GM23338 (cell line): Measurements from ENCODE around the gene IGFLR1. TPM values are rescaled to one million over a fixed set of nuclear protein-coding genes. Genes with fewer than 3 reads are reported as not detected.

Experiments used
- CREB1 ChIP-seq: fragments of 250-450 bp; sonication (Bioruptor Pico); IDR thresholded peaks from 2 replicates; pipeline ENCODE4 v1.5.0; 2020; ENCODE audit warnings: low read depth, mild to moderate bottlenecking, moderate library complexity
- REST ChIP-seq: IDR thresholded peaks from one replicate; pipeline ENCODE4 v1.6.1; 2018; ENCODE audit warnings: antibody characterized with exemption; ENCODE audit not compliant: unreplicated experiment
- STAT1 ChIP-seq: IDR thresholded peaks from one replicate; pipeline ENCODE4 v1.6.1; 2016; ENCODE audit warnings: antibody characterized with exemption; ENCODE audit not compliant: unreplicated experiment
- polyA plus RNA-seq: library from polyadenylated mRNA; unstranded; fragments of >200 nt; fragmentation: Nextera tagmentation; extraction: Ambion mirVana; gene quantifications from 2 replicates; pipeline ENCODE4 v1.2.1, GENCODE V29; 2016
- total RNA-seq: library from RNA; depleted of rRNA; stranded (reverse); fragments of >200 nt; shearing (Covaris generic); gene quantifications from 2 replicates; pipeline ENCODE4 v1.2.3, GENCODE V29; 2014
- TF ChIP-seq, protein P1 (sequence below): fragments of 250-450 bp; sonication (Bioruptor Pico); IDR thresholded peaks from 2 replicates; pipeline ENCODE4 v1.5.0; 2020; ENCODE audit warnings: mild to moderate bottlenecking, moderate library complexity
- TF ChIP-seq, protein P2 (sequence below): IDR thresholded peaks from 2 replicates; pipeline ENCODE4 v1.6.1; 2016; ENCODE audit warnings: antibody characterized with exemption

The IGFLR1 gene
- total and polyA plus RNA-seq, 2 experiments from 2014 or later = 14.4 to 17.8 TPM

- TF ChIP-seq, protein P1, sequence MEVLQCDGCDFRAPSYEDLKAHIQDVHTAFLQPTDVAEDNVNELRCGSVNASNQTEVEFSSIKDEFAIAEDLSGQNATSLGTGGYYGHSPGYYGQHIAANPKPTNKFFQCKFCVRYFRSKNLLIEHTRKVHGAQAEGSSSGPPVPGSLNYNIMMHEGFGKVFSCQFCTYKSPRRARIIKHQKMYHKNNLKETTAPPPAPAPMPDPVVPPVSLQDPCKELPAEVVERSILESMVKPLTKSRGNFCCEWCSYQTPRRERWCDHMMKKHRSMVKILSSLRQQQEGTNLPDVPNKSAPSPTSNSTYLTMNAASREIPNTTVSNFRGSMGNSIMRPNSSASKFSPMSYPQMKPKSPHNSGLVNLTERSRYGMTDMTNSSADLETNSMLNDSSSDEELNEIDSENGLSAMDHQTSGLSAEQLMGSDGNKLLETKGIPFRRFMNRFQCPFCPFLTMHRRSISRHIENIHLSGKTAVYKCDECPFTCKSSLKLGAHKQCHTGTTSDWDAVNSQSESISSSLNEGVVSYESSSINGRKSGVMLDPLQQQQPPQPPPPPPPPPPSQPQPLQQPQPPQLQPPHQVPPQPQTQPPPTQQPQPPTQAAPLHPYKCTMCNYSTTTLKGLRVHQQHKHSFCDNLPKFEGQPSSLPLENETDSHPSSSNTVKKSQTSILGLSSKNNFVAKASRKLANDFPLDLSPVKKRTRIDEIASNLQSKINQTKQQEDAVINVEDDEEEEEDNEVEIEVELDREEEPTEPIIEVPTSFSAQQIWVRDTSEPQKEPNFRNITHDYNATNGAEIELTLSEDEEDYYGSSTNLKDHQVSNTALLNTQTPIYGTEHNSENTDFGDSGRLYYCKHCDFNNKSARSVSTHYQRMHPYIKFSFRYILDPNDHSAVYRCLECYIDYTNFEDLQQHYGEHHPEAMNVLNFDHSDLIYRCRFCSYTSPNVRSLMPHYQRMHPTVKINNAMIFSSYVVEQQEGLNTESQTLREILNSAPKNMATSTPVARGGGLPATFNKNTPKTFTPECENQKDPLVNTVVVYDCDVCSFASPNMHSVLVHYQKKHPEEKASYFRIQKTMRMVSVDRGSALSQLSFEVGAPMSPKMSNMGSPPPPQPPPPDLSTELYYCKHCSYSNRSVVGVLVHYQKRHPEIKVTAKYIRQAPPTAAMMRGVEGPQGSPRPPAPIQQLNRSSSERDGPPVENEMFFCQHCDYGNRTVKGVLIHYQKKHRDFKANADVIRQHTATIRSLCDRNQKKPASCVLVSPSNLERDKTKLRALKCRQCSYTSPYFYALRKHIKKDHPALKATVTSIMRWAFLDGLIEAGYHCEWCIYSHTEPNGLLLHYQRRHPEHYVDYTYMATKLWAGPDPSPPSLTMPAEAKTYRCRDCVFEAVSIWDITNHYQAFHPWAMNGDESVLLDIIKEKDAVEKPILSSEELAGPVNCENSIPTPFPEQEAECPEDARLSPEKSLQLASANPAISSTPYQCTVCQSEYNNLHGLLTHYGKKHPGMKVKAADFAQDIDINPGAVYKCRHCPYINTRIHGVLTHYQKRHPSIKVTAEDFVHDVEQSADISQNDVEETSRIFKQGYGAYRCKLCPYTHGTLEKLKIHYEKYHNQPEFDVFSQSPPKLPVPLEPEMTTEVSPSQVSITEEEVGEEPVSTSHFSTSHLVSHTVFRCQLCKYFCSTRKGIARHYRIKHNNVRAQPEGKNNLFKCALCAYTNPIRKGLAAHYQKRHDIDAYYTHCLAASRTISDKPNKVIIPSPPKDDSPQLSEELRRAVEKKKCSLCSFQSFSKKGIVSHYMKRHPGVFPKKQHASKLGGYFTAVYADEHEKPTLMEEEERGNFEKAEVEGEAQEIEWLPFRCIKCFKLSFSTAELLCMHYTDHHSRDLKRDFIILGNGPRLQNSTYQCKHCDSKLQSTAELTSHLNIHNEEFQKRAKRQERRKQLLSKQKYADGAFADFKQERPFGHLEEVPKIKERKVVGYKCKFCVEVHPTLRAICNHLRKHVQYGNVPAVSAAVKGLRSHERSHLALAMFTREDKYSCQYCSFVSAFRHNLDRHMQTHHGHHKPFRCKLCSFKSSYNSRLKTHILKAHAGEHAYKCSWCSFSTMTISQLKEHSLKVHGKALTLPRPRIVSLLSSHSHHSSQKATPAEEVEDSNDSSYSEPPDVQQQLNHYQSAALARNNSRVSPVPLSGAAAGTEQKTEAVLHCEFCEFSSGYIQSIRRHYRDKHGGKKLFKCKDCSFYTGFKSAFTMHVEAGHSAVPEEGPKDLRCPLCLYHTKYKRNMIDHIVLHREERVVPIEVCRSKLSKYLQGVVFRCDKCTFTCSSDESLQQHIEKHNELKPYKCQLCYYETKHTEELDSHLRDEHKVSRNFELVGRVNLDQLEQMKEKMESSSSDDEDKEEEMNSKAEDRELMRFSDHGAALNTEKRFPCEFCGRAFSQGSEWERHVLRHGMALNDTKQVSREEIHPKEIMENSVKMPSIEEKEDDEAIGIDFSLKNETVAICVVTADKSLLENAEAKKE = no peak
- TF ChIP-seq REST (no peak), CREB1 (CRISPR knock-in tag) (no peak), STAT1 (no peak)
- TF ChIP-seq, protein P2, sequence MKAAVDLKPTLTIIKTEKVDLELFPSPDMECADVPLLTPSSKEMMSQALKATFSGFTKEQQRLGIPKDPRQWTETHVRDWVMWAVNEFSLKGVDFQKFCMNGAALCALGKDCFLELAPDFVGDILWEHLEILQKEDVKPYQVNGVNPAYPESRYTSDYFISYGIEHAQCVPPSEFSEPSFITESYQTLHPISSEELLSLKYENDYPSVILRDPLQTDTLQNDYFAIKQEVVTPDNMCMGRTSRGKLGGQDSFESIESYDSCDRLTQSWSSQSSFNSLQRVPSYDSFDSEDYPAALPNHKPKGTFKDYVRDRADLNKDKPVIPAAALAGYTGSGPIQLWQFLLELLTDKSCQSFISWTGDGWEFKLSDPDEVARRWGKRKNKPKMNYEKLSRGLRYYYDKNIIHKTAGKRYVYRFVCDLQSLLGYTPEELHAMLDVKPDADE = no peak
These were observed 3.8 kb upstream of the IGFLR1 start (continued) for GRCh38 chr19:35746087-35746462.
